OCI-LY1 (cell line): Measurements from ENCODE around the gene NUMBL.

Experiments used
- H2AFZ ChIP-seq: fragments of 200-600 bp; sonication (generic), shearing (Covaris generic); 2 replicates; pipeline ENCODE4 v1.6.0; 2014; ENCODE audit warnings: antibody characterized with exemption, mild to moderate bottlenecking, low read length
- H3F3A ChIP-seq: fragments of 200-600 bp; sonication (generic), shearing (Covaris generic); 2 replicates; pipeline ENCODE4 v1.6.0; 2014; ENCODE audit warnings: mild to moderate bottlenecking, antibody characterized with exemption, low read length, moderate library complexity; ENCODE audit not compliant: insufficient read depth
- H3K27ac ChIP-seq: fragments of 200-600 bp; sonication (generic); 2 replicates; pipeline ENCODE4 v1.5.1; 2014; ENCODE audit warnings: low read length, mixed run types, mild to moderate bottlenecking, low read depth; ENCODE audit not compliant: poor library complexity, severe bottlenecking
- H3K27me3 ChIP-seq: fragments of 200-600 bp; sonication (generic); 2 replicates; pipeline ENCODE4 v1.6.0; 2014; ENCODE audit warnings: antibody characterized with exemption, mild to moderate bottlenecking, low read length, moderate library complexity; ENCODE audit not compliant: insufficient read depth
- H3K36me3 ChIP-seq: fragments of 200-600 bp; sonication (generic); 2 replicates; pipeline ENCODE4 v1.6.1; 2014; ENCODE audit warnings: mild to moderate bottlenecking, antibody characterized with exemption, low read length, moderate library complexity, mixed read lengths; ENCODE audit not compliant: insufficient read depth
- H3K4me1 ChIP-seq: fragments of 200-600 bp; sonication (generic); 2 replicates; pipeline ENCODE4 v1.5.1; 2014; ENCODE audit warnings: mild to moderate bottlenecking, low read length, moderate library complexity; ENCODE audit not compliant: insufficient read depth, severe bottlenecking
- H3K4me2 ChIP-seq: fragments of 200-600 bp; sonication (generic), shearing (Covaris generic); 2 replicates; pipeline ENCODE4 v1.6.1; 2014; ENCODE audit warnings: low read length
- H3K4me3 ChIP-seq: fragments of 200-600 bp; sonication (generic); 2 replicates; pipeline ENCODE4 v1.5.1; 2014; ENCODE audit warnings: low read length, low read depth, mild to moderate bottlenecking, mixed read lengths; ENCODE audit not compliant: poor library complexity, severe bottlenecking
- H3K79me2 ChIP-seq: fragments of 200-600 bp; shearing (Covaris generic); 2 replicates; pipeline ENCODE4 v1.6.1; 2016; ENCODE audit warnings: mixed run types, low read length, mixed read lengths; ENCODE audit not compliant: insufficient read depth
- H3K9ac ChIP-seq: fragments of 200-600 bp; sonication (generic), shearing (Covaris generic); 2 replicates; pipeline ENCODE4 v1.6.1; 2014; ENCODE audit warnings: mild to moderate bottlenecking, low read length, mixed read lengths
- H3K9me2 ChIP-seq: fragments of 200-600 bp; sonication (generic), shearing (Covaris generic); 2 replicates; pipeline ENCODE4 v1.6.1; 2014; ENCODE audit warnings: low read depth, mild to moderate bottlenecking, low read length, mixed read lengths
- H3K9me3 ChIP-seq: fragments of 200-600 bp; shearing (Covaris generic); 2 replicates; pipeline ENCODE4 v1.6.1; 2014; ENCODE audit warnings: low read length, mixed read lengths
- H4K20me1 ChIP-seq: fragments of 200-600 bp; sonication (generic), shearing (Covaris generic); 2 replicates; pipeline ENCODE4 v1.6.0; 2016; ENCODE audit warnings: mild to moderate bottlenecking, low read length; ENCODE audit not compliant: insufficient read depth
- CTCF ChIP-seq: fragments of 200-600 bp; sonication (generic), shearing (Covaris generic); IDR thresholded peaks from 2 replicates; pipeline ENCODE4 v1.5.1; 2017; ENCODE audit warnings: mild to moderate bottlenecking, antibody characterized with exemption, low read length, moderate library complexity, mixed read lengths
- EZH2 ChIP-seq: fragments of 200-600 bp; sonication (generic), shearing (Covaris generic); IDR thresholded peaks from 2 replicates; pipeline ENCODE4 v1.8.0; 2017; ENCODE audit warnings: borderline replicate concordance, mixed run types, mild to moderate bottlenecking, antibody characterized with exemption, low read length, moderate library complexity, mixed read lengths

NUMBL gene

GRCh38 chr19:40690050-40690692 lies at the start of gene NUMBL:
Gene NUMBL (minus strand): TSS chr19:40690651. CDS start chr19:40690483, 168 bp downstream.
- H3K4me3 ChIP-seq, result peak within 1 kb of the TSS; percentile 81
- no peaks in the 10 kb centered on the region for H3K9me2 ChIP-seq
- H4K20me1 ChIP-seq, result no peaks in the 10 kb centered on the region
- H3K4me2 ChIP-seq, result peak within 1 kb of the TSS; percentile 100
- H3F3A ChIP-seq, result 0 out of 2 replicates have a peak, but pooled peaks cover 7% of the 10 kb centered on the region
- no peaks in the 10 kb centered on the region for H3K9me3 ChIP-seq
- TF ChIP-seq CTCF, result no peak
- TF ChIP-seq EZH2, result no peak
- H2AFZ ChIP-seq, result 0 out of 2 replicates have a peak within 1 kb of the TSS, but pooled peaks have one; percentile 11
- peaks cover 8% of the 10 kb centered on the region; the same call in 1 of the 2 replicates for H3K36me3 ChIP-seq
- no peaks in the 10 kb centered on the region for H3K79me2 ChIP-seq
- H3K9ac ChIP-seq, result peak within 1 kb of the TSS; percentile 90
- H3K27ac ChIP-seq, result peak within 1 kb of the TSS; percentile 86
- no peaks in the 10 kb centered on the region for H3K27me3 ChIP-seq
- H3K4me1 ChIP-seq, result peaks cover 40% of the 10 kb centered on the region

- Histone ChIP-seq H3K9ac (no peak overlapping the region), H3K4me2 (no peak overlapping the region), H3K9me3 (no peaks in the 10 kb centered on the region), H4K20me1 (no peaks in the 10 kb centered on the region), H3K27me3 (no peaks in the 10 kb centered on the region), H3K4me3 (no peak overlapping the region), H3K27ac (no peak overlapping the region), H3F3A (no peaks in the 10 kb centered on the region), H3K4me1 (no peaks in the 10 kb centered on the region), H3K36me3 (peaks cover 4% of the 10 kb centered on the region; the same call in 1 of the 2 replicates), H3K79me2 (no peaks in the 10 kb centered on the region), H3K9me2 (no peaks in the 10 kb centered on the region), H2AFZ (no peak overlapping the region)
- TF ChIP-seq EZH2, result no peak
- no peak for TF ChIP-seq CTCF
These were observed 48.8 kb upstream of the NUMBL start for GRCh38 chr19:40739030-40739839.

- Histone ChIP-seq H4K20me1 (no peaks in the 10 kb centered on the region), H3K36me3 (peaks cover 8% of the 10 kb centered on the region; the same call in 1 of the 2 replicates)
These were observed 46.7 kb upstream of the NUMBL start for GRCh38 chr19:40737102-40737644.

More at GRCh38 chr19:40737102-40737644, 46.7 kb upstream of the NUMBL start:
- H3K79me2 ChIP-seq, result no peaks in the 10 kb centered on the region
- H3K27me3 ChIP-seq, result no peaks in the 10 kb centered on the region
- H3K4me1 ChIP-seq, result no peaks in the 10 kb centered on the region
- H3F3A ChIP-seq, result no peaks in the 10 kb centered on the region
- no peak overlapping the region for H3K27ac ChIP-seq
- TF ChIP-seq CTCF, result no peak
- no peak for TF ChIP-seq EZH2
- no peak overlapping the region for H2AFZ ChIP-seq
- H3K4me3 ChIP-seq, result no peak overlapping the region
- no peak overlapping the region for H3K9ac ChIP-seq
- H3K9me2 ChIP-seq, result no peaks in the 10 kb centered on the region
- H3K4me2 ChIP-seq, result no peak overlapping the region
- no peaks in the 10 kb centered on the region for H3K9me3 ChIP-seq
